K562 (cell line): ENCODE measurements around the gene ARHGAP28. TPM values are rescaled to one million over a fixed set of nuclear protein-coding genes. Genes with fewer than 3 reads are reported as not detected.

Source experiments
- ATAC-seq: fragments of 200-7000 bp; cut with Tn5 transposase; 3 replicates; pipeline ENCODE4 v1.9.1; 2020; ENCODE audit warnings: moderate library complexity
- BruUV-seq: library from RNA; stranded (reverse); fragments of 400-500 nt; replicated peaks from 2 replicates; lab custom pipeline; 2021; lab: Mats Ljungman, UMichigan
- CTCF ChIA-PET: fragments of 300-600 bp; formaldehyde crosslinking; extraction: SDS; loops from one replicate; lab custom pipeline; 2021; ENCODE audit warnings: low intra/inter-chr PET ratio; lab: Yijun Ruan, JAX
- POLR2A ChIA-PET: fragments of 300-600, 350-650 bp; sonication (Branson Sonifier 250); formaldehyde crosslinking; extraction: SDS; loops from one replicate; lab custom pipeline; 2021; ENCODE audit warnings: antibody characterized with exemption, inconsistent platforms; lab: Yijun Ruan, JAX
- DNase-seq, 4 experiments: peaks; one replicate each; pipeline versions ENCODE4 v3.0.0 to v3.0.0-alpha.2; 2011 to 2018; ENCODE audit warnings: low spot score in 3 of 4, mixed read lengths in 3 of 4; ENCODE audit errors: extremely low read depth in 1 of 4
- FAIRE-seq: peaks from 2 replicates; lab custom pipeline; 2011; peaks lifted over from hg19 to GRCh38; lab: Jason Lieb, UNC
- H2AFZ ChIP-seq: 2 replicates; pipeline ENCODE4 v1.6.0; 2011; ENCODE audit warnings: low read depth, low read length, control low read depth, inconsistent platforms
- H3K27ac ChIP-seq: fragments of 200-600 bp; 3 replicates; pipeline ENCODE4 v1.8.0; 2011; ENCODE audit warnings: low read depth, mild to moderate bottlenecking, control low read depth, inconsistent platforms, low read length, moderate library complexity, mixed read lengths; ENCODE audit errors: extremely low read depth
- H3K27me3 ChIP-seq, 2 experiments: fragments of 300-600 bp in 1 of 2; 2 replicates in 1 of 2; 3 replicates in 1 of 2; pipeline versions ENCODE4 v1.6.0 to v1.8.0; 2011; ENCODE audit warnings: inconsistent platforms in 2 of 2, low read length in 2 of 2, mild to moderate bottlenecking in 1 of 2, mixed read lengths in 1 of 2, moderate library complexity in 1 of 2; ENCODE audit not compliant: control insufficient read depth in 2 of 2, insufficient read depth in 2 of 2
- H3K36me3 ChIP-seq: fragments of 300-600 bp; 3 replicates; pipeline ENCODE4 v1.8.0; 2011; ENCODE audit warnings: mild to moderate bottlenecking, low read length, inconsistent platforms; ENCODE audit not compliant: control insufficient read depth, insufficient read depth
- H3K4me1 ChIP-seq, 2 experiments: fragments of 200-600 bp in 1 of 2; replicated peaks in 1 of 2; 2 replicates in 1 of 2; 3 replicates in 1 of 2; pipeline versions ENCODE4 v1.5.1 to v1.8.0; 2011; ENCODE audit warnings: inconsistent platforms in 2 of 2, low read length in 2 of 2, mild to moderate bottlenecking in 1 of 2, mixed read lengths in 1 of 2, moderate library complexity in 1 of 2; ENCODE audit not compliant: control insufficient read depth in 2 of 2, insufficient read depth in 2 of 2
- H3K4me2 ChIP-seq: 2 replicates; pipeline ENCODE4 v1.6.1; 2011; ENCODE audit warnings: low read length, control low read depth, inconsistent platforms, mixed read lengths; ENCODE audit not compliant: insufficient read depth
- H3K4me3 ChIP-seq: fragments of 200-600 bp; sonication (generic), shearing (Covaris generic); 2 replicates; pipeline ENCODE4 v1.5.1; 2016; ENCODE audit warnings: control low read depth, inconsistent platforms
- H3K79me2 ChIP-seq: fragments of 200-600 bp; 3 replicates; pipeline ENCODE4 v1.8.0; 2011; ENCODE audit warnings: low read length, inconsistent platforms; ENCODE audit not compliant: control insufficient read depth, insufficient read depth
- H3K9ac ChIP-seq, 2 experiments: 2 replicates each; pipeline versions ENCODE4 v1.6.0 to v1.6.1; 2011; ENCODE audit warnings: low read depth in 2 of 2, low read length in 2 of 2, control low read depth in 1 of 2, inconsistent platforms in 1 of 2, mild to moderate bottlenecking in 1 of 2, mixed read lengths in 1 of 2; ENCODE audit not compliant: insufficient read depth in 1 of 2
- H3K9me1 ChIP-seq: one replicate; pipeline ENCODE4 v1.6.0; 2011; ENCODE audit warnings: inconsistent platforms, mild to moderate bottlenecking, low read length, moderate library complexity; ENCODE audit not compliant: control insufficient read depth, insufficient read depth
- H3K9me3 ChIP-seq: replicated peaks from 2 replicates; pipeline ENCODE4 v1.5.1; 2011; ENCODE audit warnings: low read depth, low read length, inconsistent platforms; ENCODE audit not compliant: control insufficient read depth, insufficient read depth
- H4K20me1 ChIP-seq: replicated peaks from 2 replicates; pipeline ENCODE4 v1.6.1; 2011; ENCODE audit warnings: low read length, inconsistent platforms, mixed read lengths; ENCODE audit not compliant: control insufficient read depth, insufficient read depth
- ARID3A ChIP-seq: IDR thresholded peaks from 2 replicates; pipeline ENCODE4 v1.6.1; 2012; ENCODE audit warnings: low read depth, low read length, improper control_type of control experiment, borderline replicate concordance
- DNMT1 ChIP-seq: fragments of 450-650 bp; IDR thresholded peaks from 2 replicates; pipeline ENCODE4 v1.6.1; 2016; ENCODE audit warnings: antibody characterized with exemption, mild to moderate bottlenecking
- DPF2 ChIP-seq: fragments of 450-650 bp; IDR thresholded peaks from 2 replicates; pipeline ENCODE4 v1.6.1; 2016
- EP300 ChIP-seq: IDR thresholded peaks from 2 replicates; pipeline ENCODE4 v1.6.1; 2012; ENCODE audit warnings: low read length, improper control_type of control experiment
- FOSL1 ChIP-seq: fragments of 200-800 bp; sonication (Bioruptor generic); conservative IDR thresholded peaks from 2 replicates; pipeline ENCODE4 v1.6.1; 2016; ENCODE audit warnings: missing genetic modification characterization, missing compliant biosample characterization
- POLR2AphosphoS2 ChIP-seq: IDR thresholded peaks from 2 replicates; pipeline ENCODE4 v1.6.1; 2012; ENCODE audit warnings: low read length, improper control_type of control experiment
- REST ChIP-seq, 2 experiments: fragments of 450-650 bp; formaldehyde crosslinking in 1 of 2; IDR thresholded peaks; 2 replicates each; pipeline versions ENCODE4 v1.4.0 to v1.6.1; 2014 to 2020; ENCODE audit warnings: mild to moderate bottlenecking in 2 of 2, borderline replicate concordance in 1 of 2, low read depth in 1 of 2
- ZC3H4 ChIP-seq: sonication (generic); formaldehyde crosslinking; IDR thresholded peaks from 2 replicates; pipeline ENCODE4 v1.9.0; 2021; ENCODE audit warnings: missing genetic modification reagents, borderline replicate concordance
- WGBS: fragments of 100-300 bp; shearing (Covaris generic); methylation state at CpG from one replicate; pipeline ENCODE4 v1.1.6; 2016; ENCODE audit warnings: low coverage, mixed read lengths; ENCODE audit not compliant: insufficient coverage; ENCODE audit errors: missing lambda C conversion rate; 5-methylcytosine and 5-hydroxymethylcytosine counted together
- in situ Hi-C: fragments of 300-500 bp; cut with MboI; formaldehyde crosslinking; loops from 4 replicates; pipeline ENCODE4 v1.15.0; 2018; ENCODE audit warnings: inconsistent platforms, mixed read lengths
- intact Hi-C: fragments of 100-400 bp; cut with micrococcal nuclease; formaldehyde crosslinking; loops from 2 replicates; pipeline ENCODE4 v1.14.2; 2022
- polyA plus RNA-seq, 8 experiments: library from polyadenylated mRNA; depleted of rRNA in 4 of 8; stranded (reverse) in 5 of 8; unstranded in 3 of 8; fragments of >200 nt; fragmentation: Nextera tagmentation in 2 of 8; fragmentation: Illumina TruSeq in 1 of 8; extraction: Ambion mirVana in 2 of 8; extraction: Trizol in 1 of 8; gene quantifications; 2 replicates each; pipeline versions ENCODE4 v1.2.1 to v1.2.3, GENCODE V29; 2011 to 2014; ENCODE audit warnings: inconsistent platforms in 1 of 8, missing spikeins in 1 of 8
- total RNA-seq, 7 experiments: library from RNA; depleted of rRNA in 6 of 7; stranded (reverse); fragments of >200 nt in 6 of 7; fragmentation: Illumina TruSeq in 2 of 7; extraction: Trizol in 2 of 7; gene quantifications; 2 replicates each; pipeline versions ENCODE4 v1.2.1 to v1.2.3, GENCODE V29; 2011 to 2021; ENCODE audit warnings: low replicate concordance in 1 of 7
- TF ChIP-seq, protein P1 (sequence below): sonication (generic); formaldehyde crosslinking; IDR thresholded peaks from 2 replicates; pipeline ENCODE4 v1.8.0; 2022; ENCODE audit warnings: mild to moderate bottlenecking, low read depth, missing genetic modification reagents

ARHGAP28 gene
- total and polyA plus RNA-seq, 9 of the 15 experiments (the other 6 are each of a cell fraction or from before 2014, with no cell fraction given): 0.93 to 5.9 (median 5.0) TPM

DNA sequence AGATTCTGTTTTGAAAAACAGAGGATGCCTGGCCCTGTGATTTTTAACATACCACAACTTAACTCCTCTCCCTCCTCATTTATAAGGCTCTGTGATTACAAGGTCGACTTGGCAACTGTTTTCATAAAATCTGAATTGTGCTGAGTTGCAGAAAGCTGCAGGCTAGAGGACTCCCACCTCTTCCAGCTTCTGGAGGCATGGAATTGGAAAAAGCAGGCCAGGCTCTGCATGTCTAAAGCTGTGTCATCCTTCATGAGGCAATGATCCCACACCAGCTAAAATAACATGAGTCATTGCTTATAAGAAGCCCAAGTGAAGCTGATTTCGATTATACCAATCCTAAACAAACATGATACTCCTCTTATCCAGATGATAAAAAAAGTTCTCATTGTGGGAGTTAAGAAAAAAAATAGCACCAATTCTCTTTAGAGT, 11.7 kb downstream of the ARHGAP28 start (continued):
- TF ChIP-seq DNMT1 (no peak), FOSL1 (tag) (peak; percentile 68), DPF2 (peak; percentile 61; the same call in 1 of the 2 replicates), ZC3H4 (no peak), POLR2AphosphoS2 (no peak), EP300 (no peak), ARID3A (peak; percentile 54; the same call in 1 of the 2 replicates)
- TF ChIP-seq, protein P1, sequence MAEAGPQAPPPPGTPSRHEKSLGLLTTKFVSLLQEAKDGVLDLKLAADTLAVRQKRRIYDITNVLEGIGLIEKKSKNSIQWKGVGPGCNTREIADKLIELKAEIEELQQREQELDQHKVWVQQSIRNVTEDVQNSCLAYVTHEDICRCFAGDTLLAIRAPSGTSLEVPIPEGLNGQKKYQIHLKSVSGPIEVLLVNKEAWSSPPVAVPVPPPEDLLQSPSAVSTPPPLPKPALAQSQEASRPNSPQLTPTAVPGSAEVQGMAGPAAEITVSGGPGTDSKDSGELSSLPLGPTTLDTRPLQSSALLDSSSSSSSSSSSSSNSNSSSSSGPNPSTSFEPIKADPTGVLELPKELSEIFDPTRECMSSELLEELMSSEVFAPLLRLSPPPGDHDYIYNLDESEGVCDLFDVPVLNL (CRISPR knock-in tag): no peak

GRCh38 chr18:6741786-6742185, 12.3 kb downstream of the ARHGAP28 start:
- Histone ChIP-seq H3K4me3 (no peak overlapping the region), H2AFZ (no peak overlapping the region), H3K27me3 (no peaks in the 10 kb centered on the region), H4K20me1 (no peaks in the 10 kb centered on the region), H3K27ac (no peak overlapping the region), H3K4me1 (peaks cover 0 to 8% of the 10 kb centered on the region in 2 experiments; a peak in 2 of 5 replicates), H3K79me2 (no peaks in the 10 kb centered on the region), H3K9me1 (no peaks in the 10 kb centered on the region), H3K36me3 (no peaks in the 10 kb centered on the region), H3K4me2 (no peak overlapping the region), H3K9me3 (no peaks in the 10 kb centered on the region), H3K9ac (no peak overlapping the region)
- ChIA-PET POLR2A (interaction anchor here (1.3 kb wide), 1 partner anchor 23 kb away, joined by 3 read pairs; no protein-coding TSS in a partner anchor), CTCF (no interaction called here)
- DNase-seq (no peak), ATAC-seq (no peak), FAIRE-seq (no peak)
- in situ Hi-C loops: loop anchor here (25.0 kb wide), 1 partner anchor 1454 kb away; the partner anchor contains the start of gene ZBTB14
- intact Hi-C loops: no loop called here
- no TSS peak for BruUV-seq
- 21% methylated on average over 2 of the region's 2 CpGs for WGBS
- TF ChIP-seq REST (IDR thresholded peaks at IDR 0.05; ENCODE audit: borderline replicate concordance): no peak
- TF ChIP-seq REST (CRISPR knock-in tag; IDR thresholded peaks at IDR 0.05; ENCODE audit: low read depth): no peak
